Activated T-helper 17 cell treated with anti-CD3 and anti-CD28 coated beads, Interleukin-2, amount 50 U/mL, for 72 hours (primary cell): Measurements from ENCODE around the gene WWOX. TPM values are rescaled to one million over a fixed set of nuclear protein-coding genes. Genes with fewer than 3 reads are reported as not detected.

Experiments used
- ATAC-seq: fragments of 150-1000 bp; cut with Tn5 transposase; replicated peaks from 2 replicates; pipeline ENCODE4 v1.10.0; 2021; ENCODE audit warnings: mild to moderate bottlenecking, moderate library complexity
- H3K27ac Mint-ChIP-seq: one replicate; pipeline ENCODE4 v1.8.0; 2022; ENCODE audit warnings: mixed read lengths
- H3K27me3 Mint-ChIP-seq: one replicate; pipeline ENCODE4 v1.8.0; 2022; ENCODE audit warnings: mixed read lengths
- H3K36me3 Mint-ChIP-seq: one replicate; pipeline ENCODE4 v1.8.0; 2022; ENCODE audit warnings: low read depth, mild to moderate bottlenecking, mixed read lengths
- H3K4me1 Mint-ChIP-seq: one replicate; pipeline ENCODE4 v1.8.0; 2022; ENCODE audit warnings: mixed read lengths
- H3K4me3 Mint-ChIP-seq: one replicate; pipeline ENCODE4 v1.8.0; 2022; ENCODE audit warnings: mild to moderate bottlenecking, mixed read lengths
- H3K9me3 Mint-ChIP-seq: one replicate; pipeline ENCODE4 v1.8.0; 2022; ENCODE audit warnings: mixed read lengths
- total RNA-seq, 2 donors: library from RNA; stranded (reverse); gene quantifications; one replicate each; pipeline ENCODE4 v1.2.3, GENCODE V29; 2022

Gene WWOX
- total RNA-seq, 2 donors from 2014 or later: 9.4 to 16.5 TPM

- H3K4me3 Mint-ChIP-seq: no peak overlapping the region
- H3K27ac Mint-ChIP-seq: no peak overlapping the region
- H3K36me3 Mint-ChIP-seq: no peaks in the 10 kb centered on the region
Measured at GRCh38 chr16:78731785-78732184, 632.3 kb downstream of the WWOX start.

GRCh38 chr16:78732696-78733095, 633.2 kb downstream of the WWOX start:
- H3K36me3 Mint-ChIP-seq: no peaks in the 10 kb centered on the region
- ATAC-seq: no peak
- H3K9me3 Mint-ChIP-seq: no peaks in the 10 kb centered on the region
- no peak overlapping the region for H3K4me3 Mint-ChIP-seq
- H3K4me1 Mint-ChIP-seq: no peaks in the 10 kb centered on the region
- H3K27me3 Mint-ChIP-seq: no peaks in the 10 kb centered on the region
- no peak overlapping the region for H3K27ac Mint-ChIP-seq

More at GRCh38 chr16:78731785-78732184, 632.3 kb downstream of the WWOX start:
- H3K4me1 Mint-ChIP-seq: no peaks in the 10 kb centered on the region
- no peaks in the 10 kb centered on the region for H3K9me3 Mint-ChIP-seq
- H3K27me3 Mint-ChIP-seq: no peaks in the 10 kb centered on the region
- ATAC-seq: no peak

- no peak for ATAC-seq
- H3K9me3 Mint-ChIP-seq: no peaks in the 10 kb centered on the region
- no peaks in the 10 kb centered on the region for H3K36me3 Mint-ChIP-seq
- no peaks in the 10 kb centered on the region for H3K4me1 Mint-ChIP-seq
- H3K27ac Mint-ChIP-seq: no peak overlapping the region
- H3K4me3 Mint-ChIP-seq: no peak overlapping the region
- no peaks in the 10 kb centered on the region for H3K27me3 Mint-ChIP-seq
Measured at GRCh38 chr16:78735337-78735736, 635.9 kb downstream of the WWOX start.

- no peaks in the 10 kb centered on the region for H3K36me3 Mint-ChIP-seq
- no peaks in the 10 kb centered on the region for H3K9me3 Mint-ChIP-seq
- no peak overlapping the region for H3K4me3 Mint-ChIP-seq
Measured at GRCh38 chr16:78737630-78738029, 638.2 kb downstream of the WWOX start.

GRCh38 chr16:78738557-78738956, 639.1 kb downstream of the WWOX start:
- no peaks in the 10 kb centered on the region for H3K27me3 Mint-ChIP-seq
- H3K4me1 Mint-ChIP-seq: peaks cover 19% of the 10 kb centered on the region
- H3K4me3 Mint-ChIP-seq: no peak overlapping the region
- ATAC-seq: no peak
- H3K36me3 Mint-ChIP-seq: no peaks in the 10 kb centered on the region
- H3K9me3 Mint-ChIP-seq: no peaks in the 10 kb centered on the region
- H3K27ac Mint-ChIP-seq: no peak overlapping the region

More at GRCh38 chr16:78737630-78738029, 638.2 kb downstream of the WWOX start:
- Mint-ChIP-seq H3K27me3 (no peaks in the 10 kb centered on the region), H3K4me1 (peaks cover 10% of the 10 kb centered on the region), H3K27ac (no peak overlapping the region)
- ATAC-seq: no peak

GRCh38 chr16:78740269-78740668, 640.8 kb downstream of the WWOX start:
- ATAC-seq: no peak
- Mint-ChIP-seq H3K4me1 (peaks cover 24% of the 10 kb centered on the region), H3K36me3 (no peaks in the 10 kb centered on the region), H3K4me3 (no peak overlapping the region), H3K27ac (no peak overlapping the region), H3K27me3 (no peaks in the 10 kb centered on the region), H3K9me3 (no peaks in the 10 kb centered on the region)

- peak; percentile 97 for ATAC-seq
- Mint-ChIP-seq H3K4me3 (peak overlapping the region; percentile 83), H3K27me3 (no peaks in the 10 kb centered on the region), H3K36me3 (no peaks in the 10 kb centered on the region), H3K4me1 (peaks cover 24% of the 10 kb centered on the region), H3K9me3 (no peaks in the 10 kb centered on the region), H3K27ac (peak overlapping the region; percentile 92)
Measured at GRCh38 chr16:78742501-78743283, 643.2 kb downstream of the WWOX start.

- peaks cover 29% of the 10 kb centered on the region for H3K4me1 Mint-ChIP-seq
- H3K9me3 Mint-ChIP-seq: no peaks in the 10 kb centered on the region
- H3K4me3 Mint-ChIP-seq: peak overlapping the region; percentile 83
- H3K27me3 Mint-ChIP-seq: no peaks in the 10 kb centered on the region
- peak; percentile 25 for ATAC-seq
- no peaks in the 10 kb centered on the region for H3K36me3 Mint-ChIP-seq
- peak overlapping the region; percentile 92 for H3K27ac Mint-ChIP-seq
Measured at GRCh38 chr16:78743556-78743955, 644.1 kb downstream of the WWOX start.

- peak overlapping the region; percentile 83 for H3K4me3 Mint-ChIP-seq
Measured at GRCh38 chr16:78744099-78744498, 644.6 kb downstream of the WWOX start.

GRCh38 chr16:78744796-78745107, 645.3 kb downstream of the WWOX start:
- Mint-ChIP-seq H3K27ac (no peak overlapping the region), H3K4me3 (no peak overlapping the region), H3K27me3 (no peaks in the 10 kb centered on the region), H3K36me3 (no peaks in the 10 kb centered on the region), H3K9me3 (no peaks in the 10 kb centered on the region), H3K4me1 (peaks cover 39% of the 10 kb centered on the region)
- ATAC-seq: no peak

More at GRCh38 chr16:78744099-78744498, 644.6 kb downstream of the WWOX start:
- Mint-ChIP-seq H3K27ac (no peak overlapping the region), H3K36me3 (no peaks in the 10 kb centered on the region), H3K9me3 (no peaks in the 10 kb centered on the region), H3K27me3 (no peaks in the 10 kb centered on the region), H3K4me1 (peaks cover 33% of the 10 kb centered on the region)
- no peak for ATAC-seq

- Mint-ChIP-seq H3K27me3 (no peaks in the 10 kb centered on the region), H3K4me1 (peaks cover 41% of the 10 kb centered on the region), H3K36me3 (no peaks in the 10 kb centered on the region), H3K9me3 (no peaks in the 10 kb centered on the region), H3K4me3 (no peak overlapping the region), H3K27ac (no peak overlapping the region)
- no peak for ATAC-seq
Measured at GRCh38 chr16:78745108-78746019, 645.9 kb downstream of the WWOX start.

GRCh38 chr16:78746718-78747117, 647.3 kb downstream of the WWOX start:
- H3K9me3 Mint-ChIP-seq: no peaks in the 10 kb centered on the region
- no peak overlapping the region for H3K27ac Mint-ChIP-seq
- no peak for ATAC-seq
- H3K27me3 Mint-ChIP-seq: no peaks in the 10 kb centered on the region
- H3K36me3 Mint-ChIP-seq: no peaks in the 10 kb centered on the region
- H3K4me1 Mint-ChIP-seq: peaks cover 40% of the 10 kb centered on the region
- H3K4me3 Mint-ChIP-seq: no peak overlapping the region

- ATAC-seq: no peak
- Mint-ChIP-seq H3K36me3 (no peaks in the 10 kb centered on the region), H3K4me1 (peaks cover 24% of the 10 kb centered on the region), H3K27ac (peak overlapping the region; percentile 54), H3K9me3 (no peaks in the 10 kb centered on the region), H3K4me3 (peak overlapping the region; percentile 52), H3K27me3 (no peaks in the 10 kb centered on the region)
Measured at GRCh38 chr16:78748220-78748929, 648.9 kb downstream of the WWOX start.

- no peak for ATAC-seq
- Mint-ChIP-seq H3K27ac (peak overlapping the region; percentile 54), H3K27me3 (no peaks in the 10 kb centered on the region), H3K4me3 (peak overlapping the region; percentile 52), H3K9me3 (no peaks in the 10 kb centered on the region), H3K4me1 (peaks cover 17% of the 10 kb centered on the region), H3K36me3 (no peaks in the 10 kb centered on the region)
Measured at GRCh38 chr16:78749745-78750268, 650.4 kb downstream of the WWOX start.
